DND-41 (cell line): Measurements from ENCODE around the gene FAM193A.

Experiments
- ATAC-seq: fragments of 200-7000 bp; cut with Tn5 transposase; 3 replicates; pipeline ENCODE4 v1.9.1; 2021; ENCODE audit warnings: low read depth; ENCODE audit not compliant: insufficient read depth
- DNase-seq: peaks from one replicate; pipeline ENCODE4 v3.0.0-alpha.2; 2020
- H2AFZ ChIP-seq: 2 replicates; pipeline ENCODE4 v1.6.0; 2012; ENCODE audit warnings: low read depth, low read length
- H3K27ac ChIP-seq: 2 replicates; pipeline ENCODE4 v1.5.1; 2012; ENCODE audit warnings: low read length, inconsistent platforms
- H3K27me3 ChIP-seq: fragments of 200-600 bp; sonication (generic); 2 replicates; pipeline ENCODE4 v1.6.0; 2012; ENCODE audit warnings: low read length, mild to moderate bottlenecking, inconsistent platforms; ENCODE audit not compliant: insufficient read depth, poor library complexity
- H3K36me3 ChIP-seq: 2 replicates; pipeline ENCODE4 v1.5.1; 2012; ENCODE audit warnings: low read length, inconsistent platforms; ENCODE audit not compliant: insufficient read depth
- H3K4me1 ChIP-seq: 2 replicates; pipeline ENCODE4 v1.5.1; 2012; ENCODE audit warnings: mild to moderate bottlenecking, low read length; ENCODE audit not compliant: insufficient read depth
- H3K4me2 ChIP-seq: 2 replicates; pipeline ENCODE4 v1.6.0; 2012; ENCODE audit warnings: mild to moderate bottlenecking, moderate library complexity, low read length, inconsistent platforms; ENCODE audit not compliant: insufficient read depth
- H3K4me3 ChIP-seq, 2 experiments: fragments of 200-600 bp in 1 of 2; shearing (Covaris generic) in 1 of 2; 2 replicates each; pipeline ENCODE4 v1.5.1; 2012 to 2016; ENCODE audit warnings: inconsistent platforms in 2 of 2, low read length in 2 of 2, mild to moderate bottlenecking in 2 of 2, low read depth in 1 of 2, moderate library complexity in 1 of 2
- H3K79me2 ChIP-seq: 2 replicates; pipeline ENCODE4 v1.6.0; 2012; ENCODE audit warnings: low read length, inconsistent platforms; ENCODE audit not compliant: insufficient read depth
- H3K9ac ChIP-seq: 2 replicates; pipeline ENCODE4 v1.6.0; 2012; ENCODE audit warnings: low read depth, mild to moderate bottlenecking, inconsistent platforms, low read length, moderate library complexity
- H3K9me3 ChIP-seq: 2 replicates; pipeline ENCODE4 v1.5.1; 2012; ENCODE audit warnings: low read length, moderate library complexity, mild to moderate bottlenecking, inconsistent platforms; ENCODE audit not compliant: insufficient read depth, severe bottlenecking
- H4K20me1 ChIP-seq: 2 replicates; pipeline ENCODE4 v1.6.0; 2012; ENCODE audit warnings: low read length; ENCODE audit not compliant: insufficient read depth
- EZH2 ChIP-seq: IDR thresholded peaks from 3 replicates; pipeline ENCODE4 v1.6.1; 2012; ENCODE audit warnings: borderline replicate concordance, low read depth, mild to moderate bottlenecking, moderate library complexity, low read length, inconsistent platforms; ENCODE audit not compliant: severe bottlenecking
- TF ChIP-seq, protein P1 (sequence below): IDR thresholded peaks from 2 replicates; pipeline ENCODE4 v1.5.1; 2012; ENCODE audit warnings: borderline replicate concordance, low read length, moderate library complexity, mild to moderate bottlenecking; ENCODE audit not compliant: poor library complexity, severe bottlenecking; ENCODE audit errors: extremely low read depth

Gene FAM193A

DNA sequence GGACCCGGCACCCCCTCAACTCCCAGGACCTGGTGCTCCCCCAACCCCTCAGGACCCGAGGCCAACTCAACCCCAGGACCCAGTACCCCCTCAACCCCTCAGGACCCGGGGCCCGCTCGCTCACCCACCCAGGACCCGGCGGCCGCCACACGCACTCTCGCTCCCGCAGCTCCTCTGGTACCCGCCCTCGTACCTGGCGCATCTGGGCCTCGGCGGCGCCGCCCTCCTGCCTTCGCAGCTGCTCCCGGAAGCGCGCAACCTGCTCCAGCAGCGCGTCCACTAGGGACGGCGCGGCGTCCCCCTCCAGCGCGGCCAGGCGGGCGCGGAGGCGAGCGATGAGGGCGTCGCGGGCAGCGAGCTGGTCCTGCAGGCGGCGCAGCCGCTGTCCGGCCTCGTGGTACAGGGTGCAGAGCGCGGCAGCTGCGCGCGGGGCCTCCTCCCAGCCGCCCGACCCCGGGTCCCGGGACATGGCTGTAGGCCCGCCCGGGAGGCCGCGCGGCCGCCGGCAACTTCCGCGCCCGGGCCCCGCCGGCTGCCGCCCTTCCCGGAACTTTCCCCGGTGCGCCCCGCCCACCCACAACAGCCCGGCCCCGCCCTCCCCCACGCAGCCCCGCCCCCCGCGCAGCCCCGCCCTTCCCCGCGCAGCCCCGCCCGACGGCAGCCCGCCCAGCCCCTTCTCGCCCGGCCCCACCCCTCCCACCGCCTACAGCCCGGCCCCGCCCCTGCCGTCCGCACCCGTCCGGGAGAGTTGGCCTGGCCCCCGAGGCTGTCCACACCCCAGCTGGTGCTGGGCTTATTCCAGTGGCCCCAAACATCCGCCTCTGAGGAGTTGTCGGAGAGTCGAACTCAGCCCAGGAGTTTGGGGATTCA, 219.6 kb downstream of the FAM193A start, which contains the start of gene TNIP2:
TNIP2 (minus strand) TSS at position 516 of the 870 bp plus-strand sequence; CDS start at position 469, 47 bp downstream.
- peak within 1 kb of the TSS; percentile 85 for H3K9ac ChIP-seq
- peaks cover 35% of the 10 kb centered on the region for H3K79me2 ChIP-seq
- TF ChIP-seq, protein P1, sequence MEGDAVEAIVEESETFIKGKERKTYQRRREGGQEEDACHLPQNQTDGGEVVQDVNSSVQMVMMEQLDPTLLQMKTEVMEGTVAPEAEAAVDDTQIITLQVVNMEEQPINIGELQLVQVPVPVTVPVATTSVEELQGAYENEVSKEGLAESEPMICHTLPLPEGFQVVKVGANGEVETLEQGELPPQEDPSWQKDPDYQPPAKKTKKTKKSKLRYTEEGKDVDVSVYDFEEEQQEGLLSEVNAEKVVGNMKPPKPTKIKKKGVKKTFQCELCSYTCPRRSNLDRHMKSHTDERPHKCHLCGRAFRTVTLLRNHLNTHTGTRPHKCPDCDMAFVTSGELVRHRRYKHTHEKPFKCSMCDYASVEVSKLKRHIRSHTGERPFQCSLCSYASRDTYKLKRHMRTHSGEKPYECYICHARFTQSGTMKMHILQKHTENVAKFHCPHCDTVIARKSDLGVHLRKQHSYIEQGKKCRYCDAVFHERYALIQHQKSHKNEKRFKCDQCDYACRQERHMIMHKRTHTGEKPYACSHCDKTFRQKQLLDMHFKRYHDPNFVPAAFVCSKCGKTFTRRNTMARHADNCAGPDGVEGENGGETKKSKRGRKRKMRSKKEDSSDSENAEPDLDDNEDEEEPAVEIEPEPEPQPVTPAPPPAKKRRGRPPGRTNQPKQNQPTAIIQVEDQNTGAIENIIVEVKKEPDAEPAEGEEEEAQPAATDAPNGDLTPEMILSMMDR = peak; percentile 32
- TF ChIP-seq EZH2 = no peak
- peak within 1 kb of the TSS; percentile 71 for H3K27ac ChIP-seq
- ATAC-seq = peak; percentile 77
- H3K4me3 ChIP-seq = peak within 1 kb of the TSS; percentile 67 to 94
- peak within 1 kb of the TSS; percentile 88 for H3K4me2 ChIP-seq
- H2AFZ ChIP-seq = peak within 1 kb of the TSS; percentile 90
- peak; percentile 76 for DNase-seq
- H3K27me3 ChIP-seq = no peaks in the 10 kb centered on the region
- peaks cover 13% of the 10 kb centered on the region for H4K20me1 ChIP-seq
- H3K4me1 ChIP-seq = peaks cover 17% of the 10 kb centered on the region
- H3K36me3 ChIP-seq = peaks cover 7% of the 10 kb centered on the region; the same call in 1 of the 2 replicates
- no peaks in the 10 kb centered on the region for H3K9me3 ChIP-seq

DNA sequence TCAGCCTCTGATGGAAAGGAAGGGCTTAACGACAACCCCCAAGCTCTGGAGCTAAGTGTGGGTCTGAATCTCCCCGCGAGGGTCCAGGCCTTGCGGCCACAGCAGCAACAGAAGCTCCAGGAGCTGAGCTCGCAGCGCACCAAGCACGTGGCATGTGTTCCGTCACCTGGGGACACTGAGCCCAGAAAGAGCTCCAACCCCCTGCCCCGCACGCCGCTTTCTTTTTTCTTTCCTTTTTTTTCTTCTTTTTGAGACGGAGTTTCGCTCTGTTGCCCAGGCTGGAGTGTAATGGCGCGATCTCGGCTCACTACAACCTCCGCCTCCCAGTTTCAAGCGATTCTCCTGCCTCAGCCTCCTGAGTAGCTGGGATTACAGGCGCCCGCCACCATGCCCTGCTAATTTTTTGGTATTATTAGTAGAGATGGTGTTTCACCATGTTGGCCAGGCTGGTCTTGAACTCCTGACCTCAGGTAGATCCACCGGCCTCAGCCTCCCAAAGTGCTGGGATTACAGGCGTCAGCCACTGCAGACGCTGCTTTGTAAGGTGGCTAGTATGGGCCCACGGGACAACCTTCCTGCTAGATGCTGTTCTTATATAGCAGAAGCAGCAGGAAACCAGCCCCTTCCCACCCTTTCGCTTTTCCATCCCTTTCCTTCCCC, 220.4 kb downstream of the FAM193A start:
- DNase-seq (no peak), ATAC-seq (no peak)
- Histone ChIP-seq H3K9me3 (no peaks in the 10 kb centered on the region), H3K79me2 (peaks cover 35% of the 10 kb centered on the region), H2AFZ (peak overlapping the region; percentile 89), H3K9ac (peak overlapping the region; percentile 46; the same call in 1 of the 2 replicates), H3K4me3 (peak overlapping the region; percentile 12 to 70; a peak in 3 of 4 replicates), H3K36me3 (peaks cover 7% of the 10 kb centered on the region; the same call in 1 of the 2 replicates), H3K27me3 (no peaks in the 10 kb centered on the region), H3K4me1 (peaks cover 17% of the 10 kb centered on the region), H3K27ac (no peak overlapping the region), H4K20me1 (peaks cover 13% of the 10 kb centered on the region), H3K4me2 (peak overlapping the region; percentile 88)
- TF ChIP-seq EZH2 = no peak

- ATAC-seq (no peak), DNase-seq (no peak)
- Histone ChIP-seq H3K36me3 (peaks cover 4% of the 10 kb centered on the region; the same call in 1 of the 2 replicates), H3K79me2 (peaks cover 30% of the 10 kb centered on the region), H3K27me3 (no peaks in the 10 kb centered on the region), H3K9ac (no peak overlapping the region), H4K20me1 (peaks cover 11% of the 10 kb centered on the region), H3K4me1 (peaks cover 17% of the 10 kb centered on the region), H3K4me2 (no peak overlapping the region), H3K27ac (no peak overlapping the region), H3K4me3 (no peak overlapping the region), H3K9me3 (no peaks in the 10 kb centered on the region), H2AFZ (no peak overlapping the region)
- TF ChIP-seq, protein P1 = no peak
- TF ChIP-seq EZH2 = no peak
These were observed 221.0 kb downstream of the FAM193A start for GRCh38 chr4:2757426-2757825.
